Transverse colon (tissue), 4 donors: ENCODE measurements around the gene DPEP2. TPM values are rescaled to one million over a fixed set of nuclear protein-coding genes. Genes with fewer than 3 reads are reported as not detected.

Source experiments
- DNase-seq: peaks from one replicate; pipeline ENCODE4 v3.0.0-alpha.2; 2019
- H3K27ac ChIP-seq, 4 donors: fragments of 200-600 bp; sonication (generic); 2 replicates each; pipeline ENCODE4 v1.5.1; 2016 to 2018; ENCODE audit warnings: inconsistent platforms in 4 of 4
- H3K27me3 ChIP-seq: fragments of 200-600 bp; sonication (generic); 2 replicates; pipeline ENCODE4 v1.5.1; 2017; ENCODE audit warnings: inconsistent platforms
- H3K36me3 ChIP-seq, 4 donors: fragments of 200-600 bp; sonication (generic); 2 replicates each; pipeline ENCODE4 v1.5.1; 2017 to 2019; ENCODE audit warnings: inconsistent platforms in 4 of 4
- H3K4me1 ChIP-seq, 4 donors: fragments of 200-600 bp; sonication (generic); 2 replicates each; pipeline ENCODE4 v1.5.1; 2017 to 2020; ENCODE audit warnings: inconsistent platforms in 4 of 4
- H3K4me3 ChIP-seq, 4 donors: fragments of 200-600 bp; sonication (generic); 1 replicate in 1 of 4; 2 replicates in 3 of 4; pipeline versions ENCODE4 v1.5.1 to v1.6.1; 2017 to 2019; ENCODE audit warnings: inconsistent platforms in 4 of 4
- H3K9me3 ChIP-seq, 2 donors: fragments of 200-600 bp; sonication (generic); 2 replicates each; pipeline ENCODE4 v1.5.1; 2017 to 2019; ENCODE audit warnings: inconsistent platforms in 2 of 2
- EP300 ChIP-seq: sonication (generic); formaldehyde crosslinking; IDR thresholded peaks from one replicate; pipeline ENCODE4 v1.6.1; 2017; ENCODE audit warnings: antibody characterized with exemption, low read depth
- POLR2A ChIP-seq: fragments of 450-650 bp; IDR thresholded peaks from one replicate; pipeline ENCODE4 v1.6.1; 2016; ENCODE audit warnings: antibody characterized with exemption, mild to moderate bottlenecking, moderate library complexity
- POLR2AphosphoS5 ChIP-seq, 3 donors: sonication (generic); formaldehyde crosslinking; IDR thresholded peaks; one replicate each; pipeline ENCODE4 v1.6.1; 2016; ENCODE audit warnings: antibody characterized with exemption in 3 of 3
- WGBS, 2 donors: methylation state at CpG; one replicate each; pipeline ENCODE4 v1.1.5; 2018; ENCODE audit warnings: low coverage in 1 of 2; 5-methylcytosine and 5-hydroxymethylcytosine counted together
- in situ Hi-C, 4 donors: fragments of 200-750 bp; cut with MboI; loops; one replicate each; pipeline versions ENCODE4 v1.15.0 to v1.15.1; 2017; ENCODE audit warnings: low sequenced_read_pairs in 3 of 4, low pct_ligation_motif_present in 1 of 4, low pct_unique_long_range_greater_than_20kb in 1 of 4
- intact Hi-C: fragments of 100-400 bp; cut with DNase I; formaldehyde crosslinking; loops from one replicate; pipeline ENCODE4 v1.15.1; 2023; ENCODE audit warnings: low total_unique reads
- total RNA-seq, 4 donors: library from RNA; depleted of rRNA; stranded (reverse); fragments of >200 nt; gene quantifications; one replicate each; pipeline ENCODE4 v1.1.0, GENCODE V29; 2016
- TF ChIP-seq, protein P1 (sequence below), 5 experiments: fragments of 200-600 bp in 3 of 5; fragments of 450-650 bp in 2 of 5; sonication (generic) in 3 of 5; IDR thresholded peaks; 1 replicate in 2 of 5; 2 replicates in 3 of 5; pipeline ENCODE4 v1.5.1; 2016 to 2017; ENCODE audit warnings: antibody characterized with exemption in 5 of 5, inconsistent platforms in 3 of 5, mild to moderate bottlenecking in 2 of 5, moderate library complexity in 1 of 5

DPEP2 gene
- total RNA-seq, 4 donors from 2014 or later: 1.5 to 4.4 (median 1.5) TPM

DNA sequence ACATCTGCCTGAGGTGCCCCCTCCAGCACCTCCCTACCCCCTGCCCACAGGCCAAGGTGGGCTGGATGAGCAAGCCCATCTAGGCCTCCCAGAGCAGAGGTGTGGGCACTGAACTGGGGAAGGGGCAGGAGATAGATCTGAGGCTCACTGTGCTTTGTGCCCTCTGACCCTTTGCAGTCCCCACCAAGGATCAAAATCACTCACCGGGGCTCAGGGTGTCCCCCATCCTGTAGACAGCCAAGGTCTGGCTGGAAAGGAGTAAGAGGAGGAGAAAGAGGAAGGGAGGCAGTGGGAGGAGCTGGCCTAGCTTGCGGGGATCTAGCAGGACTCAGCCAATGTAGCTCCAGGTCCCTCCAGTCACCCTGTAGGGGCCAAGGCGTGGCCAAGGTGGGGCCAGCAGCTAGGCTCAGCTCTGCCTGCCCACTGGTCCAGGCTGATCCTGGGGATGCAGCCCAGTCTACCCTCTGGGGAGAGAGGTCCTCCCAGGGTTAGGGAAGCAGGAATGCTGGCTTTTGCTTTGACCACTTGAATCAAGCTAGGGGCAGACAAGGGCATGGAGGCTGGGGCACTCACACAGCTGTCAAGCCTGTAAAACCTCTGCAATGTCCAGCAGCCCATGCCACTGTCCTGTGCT, 32.6 kb downstream of the DPEP2 start:
- in situ Hi-C loops: no loop called here
- Histone ChIP-seq H3K36me3 (no peaks in the 10 kb centered on the region), H3K27ac (peak overlapping the region; percentile 49 to 95 (median 92)), H3K4me1 (peaks cover 15 to 45% (median 27%) of the 10 kb centered on the region in 4 donors), H3K9me3 (no peaks in the 10 kb centered on the region), H3K4me3 (peak overlapping the region in 2 of 4 donors; percentile 71 to 81), H3K27me3 (peaks cover 22% of the 10 kb centered on the region)
- TF ChIP-seq POLR2AphosphoS5 (IDR thresholded peaks at IDR 0.05): no peak
- TF ChIP-seq POLR2A: no peak
- whole genome bisulfite sequencing, 2 donors: 47% methylated on average over 3 of the region's 3 CpGs; no CpG with 5 or more reads in 1 of the 2 donors
- intact Hi-C loops: no loop called here
- no peak for DNase-seq

DNA sequence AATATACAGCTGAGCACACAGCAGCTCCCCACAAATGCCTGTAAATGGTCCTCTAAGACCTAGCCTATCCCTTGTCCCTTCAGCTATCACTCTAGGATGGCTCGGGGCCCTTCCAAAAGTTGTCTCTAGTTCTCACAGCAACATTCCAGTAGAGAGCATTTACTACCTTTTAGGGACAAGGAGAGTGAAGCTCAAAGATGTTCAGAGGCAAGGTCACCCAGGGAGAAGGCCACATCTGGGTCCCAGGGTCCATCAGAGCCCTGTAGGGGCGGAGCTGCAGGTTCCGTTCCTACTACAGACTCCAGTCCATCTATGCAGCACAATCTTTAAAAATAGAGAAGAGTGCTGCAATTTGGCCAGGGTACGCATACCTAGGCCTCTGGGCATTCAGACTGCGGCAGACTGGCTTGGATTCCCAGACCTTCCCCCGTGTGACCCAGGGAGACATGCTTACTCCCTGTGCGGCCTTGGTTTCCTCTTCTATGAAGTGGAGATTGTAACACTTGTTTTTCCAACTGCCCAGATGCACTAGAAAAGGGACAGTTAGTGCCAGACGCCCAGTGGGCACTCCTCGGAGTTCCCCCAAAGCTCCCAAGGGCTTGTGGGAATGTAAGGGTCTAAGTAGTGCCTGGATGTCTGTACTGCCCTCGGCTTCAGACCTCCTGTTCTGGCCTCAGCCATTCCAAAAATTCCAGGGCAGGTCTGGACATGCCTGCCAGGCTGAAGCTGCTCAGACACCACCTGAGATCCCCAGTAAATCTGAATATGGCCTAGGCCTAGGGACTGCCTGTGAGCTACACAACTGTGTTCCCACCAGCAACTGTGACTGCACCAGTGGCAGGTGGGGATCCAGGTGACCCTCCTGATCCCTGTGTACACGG, 33.4 kb downstream of the DPEP2 start:
- intact Hi-C loops (no loop called here), in situ Hi-C loops (no loop called here)
- H3K27me3 ChIP-seq: peaks cover 22% of the 10 kb centered on the region
- peak overlapping the region in 1 of 4 donors; percentile 71 for H3K4me3 ChIP-seq
- H3K27ac ChIP-seq: peak overlapping the region; percentile 49 to 95 (median 92)
- 78% methylated on average over 11 of the region's 11 CpGs; no CpG with 5 or more reads in 1 of the 2 donors for WGBS, 2 donors
- peaks cover 15 to 51% (median 30%) of the 10 kb centered on the region in 4 donors for H3K4me1 ChIP-seq
- TF ChIP-seq EP300: no peak
- TF ChIP-seq POLR2AphosphoS5 (IDR thresholded peaks at IDR 0.05): no peak
- TF ChIP-seq, protein P1, sequence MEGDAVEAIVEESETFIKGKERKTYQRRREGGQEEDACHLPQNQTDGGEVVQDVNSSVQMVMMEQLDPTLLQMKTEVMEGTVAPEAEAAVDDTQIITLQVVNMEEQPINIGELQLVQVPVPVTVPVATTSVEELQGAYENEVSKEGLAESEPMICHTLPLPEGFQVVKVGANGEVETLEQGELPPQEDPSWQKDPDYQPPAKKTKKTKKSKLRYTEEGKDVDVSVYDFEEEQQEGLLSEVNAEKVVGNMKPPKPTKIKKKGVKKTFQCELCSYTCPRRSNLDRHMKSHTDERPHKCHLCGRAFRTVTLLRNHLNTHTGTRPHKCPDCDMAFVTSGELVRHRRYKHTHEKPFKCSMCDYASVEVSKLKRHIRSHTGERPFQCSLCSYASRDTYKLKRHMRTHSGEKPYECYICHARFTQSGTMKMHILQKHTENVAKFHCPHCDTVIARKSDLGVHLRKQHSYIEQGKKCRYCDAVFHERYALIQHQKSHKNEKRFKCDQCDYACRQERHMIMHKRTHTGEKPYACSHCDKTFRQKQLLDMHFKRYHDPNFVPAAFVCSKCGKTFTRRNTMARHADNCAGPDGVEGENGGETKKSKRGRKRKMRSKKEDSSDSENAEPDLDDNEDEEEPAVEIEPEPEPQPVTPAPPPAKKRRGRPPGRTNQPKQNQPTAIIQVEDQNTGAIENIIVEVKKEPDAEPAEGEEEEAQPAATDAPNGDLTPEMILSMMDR (IDR thresholded peaks at IDR 0.05): no peak
- TF ChIP-seq POLR2A: no peak
- no peaks in the 10 kb centered on the region for H3K36me3 ChIP-seq
- no peak for DNase-seq
- H3K9me3 ChIP-seq: no peaks in the 10 kb centered on the region

GRCh38 chr16:67964477-67965131, 34.7 kb downstream of the DPEP2 start:
- Histone ChIP-seq H3K27me3 (peaks cover 19% of the 10 kb centered on the region), H3K27ac (peak overlapping the region; percentile 2 to 95 (median 24)), H3K9me3 (no peaks in the 10 kb centered on the region), H3K36me3 (no peaks in the 10 kb centered on the region), H3K4me1 (peaks cover 15 to 62% (median 39%) of the 10 kb centered on the region in 4 donors), H3K4me3 (no peak overlapping the region)
- intact Hi-C loops (no loop called here), in situ Hi-C loops (no loop called here)
- TF ChIP-seq, protein P1 (IDR thresholded peaks at IDR 0.05): no peak
- TF ChIP-seq POLR2A: no peak
- TF ChIP-seq EP300: no peak
- TF ChIP-seq POLR2AphosphoS5 (IDR thresholded peaks at IDR 0.05): no peak
- DNase-seq: no peak
- WGBS, 2 donors: 80 to 88% methylated on average over 2 to 6 of the region's 6 CpGs

- H3K4me1 ChIP-seq: peaks cover 15 to 62% (median 41%) of the 10 kb centered on the region in 4 donors
- no peak for TF ChIP-seq EP300
- TF ChIP-seq POLR2A: no peak
- TF ChIP-seq, protein P1 (IDR thresholded peaks at IDR 0.05): no peak
- no peak for TF ChIP-seq POLR2AphosphoS5 (IDR thresholded peaks at IDR 0.05)
- H3K9me3 ChIP-seq: no peaks in the 10 kb centered on the region
- DNase-seq: no peak
- in situ Hi-C loops (no loop called here), intact Hi-C loops (no loop called here)
- H3K36me3 ChIP-seq: no peaks in the 10 kb centered on the region
- WGBS, 2 donors: 75% methylated on average over 32 of the region's 32 CpGs; no CpG with 5 or more reads in 1 of the 2 donors
- no peak overlapping the region for H3K4me3 ChIP-seq
- peak overlapping the region; percentile 2 to 49 (median 24) for H3K27ac ChIP-seq
- peaks cover 10% of the 10 kb centered on the region for H3K27me3 ChIP-seq
These were observed 35.5 kb downstream of the DPEP2 start for GRCh38 chr16:67963662-67964321.
